ENCODE results near the gene HEATR5B.

- TF ChIP-seq CTCF (IDR thresholded peaks at IDR 0.05 in 2 of 3, conservative IDR thresholded peaks at IDR 0.05 in 1 of 3; ENCODE audit: insufficient read depth in 2 of 3, low read depth in 1 of 3, low read length in 3 of 3) (no peak), MXI1 (IDR thresholded peaks at IDR 0.05; ENCODE audit: low read depth, low read length) (no peak), CBX2 (IDR thresholded peaks at IDR 0.05; ENCODE audit: insufficient read depth, low read length, poor library complexity, severe bottlenecking) (no peak), USF2 (CRISPR knock-in tag; IDR thresholded peaks at IDR 0.05) (no peak), NBN (IDR thresholded peaks at IDR 0.05; ENCODE audit: low read depth) (no peak), TAF1 (IDR thresholded peaks at IDR 0.05; ENCODE audit: control insufficient read depth, extremely low read depth, insufficient read depth, low read length, severe bottlenecking) (no peak), RAD21 (CRISPR knock-in tag; conservative IDR thresholded peaks at IDR 0.05 in 1 of 2, IDR thresholded peaks at IDR 0.05 in 1 of 2) (no peak), ADNP (tag; IDR thresholded peaks at IDR 0.05) (no peak)
These were observed 26.4 kb upstream of the HEATR5B start for GRCh38 chr2:37110306-37111212.
